HG03159 (cell line): ENCODE measurements around the gene BANF1.

Source experiments
- ATAC-seq: cut with Tn5 transposase; IDR thresholded peaks from one replicate; pipeline ENCODE4 v1.9.1; 2021; ENCODE audit warnings: mild to moderate bottlenecking, moderate library complexity; ENCODE audit not compliant: unreplicated experiment

BANF1 gene, protein sequence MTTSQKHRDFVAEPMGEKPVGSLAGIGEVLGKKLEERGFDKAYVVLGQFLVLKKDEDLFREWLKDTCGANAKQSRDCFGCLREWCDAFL

DNA sequence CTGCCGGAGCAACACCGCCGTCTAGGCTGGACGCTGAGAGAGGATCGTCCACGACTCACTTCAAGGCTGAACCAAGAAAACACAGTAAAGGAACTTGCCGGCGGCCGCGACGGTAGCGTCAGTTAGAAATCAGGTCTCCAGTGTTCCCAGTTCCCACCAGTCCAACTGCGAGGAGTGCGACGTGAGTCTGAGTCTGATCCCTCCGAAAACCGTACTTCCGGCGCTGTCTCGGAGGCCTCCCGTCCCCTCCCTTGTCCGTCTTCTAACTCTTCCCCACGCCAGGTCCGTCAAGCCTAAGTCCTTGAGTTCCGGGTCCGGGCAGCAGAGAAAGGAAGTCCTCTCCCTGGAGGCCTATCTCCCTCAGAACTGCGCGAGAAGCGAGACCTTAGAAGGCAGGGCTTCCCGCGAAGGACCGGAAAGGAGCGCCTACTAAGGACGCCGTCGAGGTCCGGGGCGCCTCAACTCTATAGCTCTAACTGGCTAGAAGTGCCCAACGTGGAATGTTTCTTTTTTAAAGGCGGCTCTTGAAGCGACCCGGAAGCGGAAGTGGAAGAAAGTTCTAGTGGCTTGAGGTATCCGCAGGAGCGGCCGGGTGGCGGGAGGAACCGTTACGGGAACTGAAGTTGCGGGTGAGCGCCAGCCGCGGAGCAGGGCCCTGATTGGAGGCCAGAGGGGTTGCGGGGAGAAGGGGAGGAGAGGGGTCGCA lies at the start of gene BANF1, which contains the start of gene EIF1AD:
TSS of gene BANF1 (plus strand) at position 562 of the 706 bp plus-strand sequence. CDS start 748 bp downstream, outside the sequence.
TSS of gene EIF1AD (minus strand) at position 216 of the 706 bp plus-strand sequence. CDS start 1,768 bp downstream, outside the sequence.
- ATAC-seq, result peak; percentile 74

DNA sequence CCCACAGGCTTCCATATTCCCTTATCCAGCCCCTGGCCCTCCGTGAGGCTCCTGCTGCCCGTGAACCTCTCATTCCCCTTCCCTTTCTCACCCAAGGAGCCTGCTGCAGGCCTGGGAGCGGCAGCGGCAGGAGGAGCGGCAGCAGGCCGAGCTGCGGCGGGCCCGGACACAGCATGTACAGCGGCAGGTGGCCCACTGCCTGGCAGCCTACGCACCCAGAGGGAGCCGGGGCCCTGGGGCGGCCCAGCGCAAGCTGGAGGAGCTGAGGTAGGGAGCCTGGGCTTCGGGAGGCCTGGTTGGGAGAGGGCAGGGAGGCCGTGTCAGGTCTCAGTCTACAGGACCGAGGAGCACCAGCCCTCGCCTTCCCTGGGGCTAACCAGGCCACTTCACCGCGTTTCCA lies 48.8 kb upstream of the BANF1 start:
- ATAC-seq, result no peak

DNA sequence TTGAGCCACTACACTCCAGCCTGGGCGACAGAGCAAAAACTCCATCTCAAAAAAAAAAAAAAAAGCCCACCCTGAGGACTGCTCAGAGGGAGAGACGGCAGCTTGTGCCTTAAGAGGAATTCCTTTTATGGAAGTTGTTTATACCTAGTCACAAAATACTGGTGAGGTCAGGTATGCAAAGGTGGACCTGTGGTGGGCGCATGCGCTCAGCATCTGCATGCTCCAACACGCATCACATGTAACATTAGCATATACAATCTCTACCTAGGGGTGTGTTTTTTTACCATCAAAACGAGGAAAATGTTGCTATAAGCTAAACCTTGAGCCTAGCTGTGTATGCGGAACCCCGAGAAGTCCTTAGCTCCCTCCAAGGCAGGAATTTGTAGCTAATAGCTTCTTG lies 47.5 kb upstream of the BANF1 start:
- no peak for ATAC-seq

DNA sequence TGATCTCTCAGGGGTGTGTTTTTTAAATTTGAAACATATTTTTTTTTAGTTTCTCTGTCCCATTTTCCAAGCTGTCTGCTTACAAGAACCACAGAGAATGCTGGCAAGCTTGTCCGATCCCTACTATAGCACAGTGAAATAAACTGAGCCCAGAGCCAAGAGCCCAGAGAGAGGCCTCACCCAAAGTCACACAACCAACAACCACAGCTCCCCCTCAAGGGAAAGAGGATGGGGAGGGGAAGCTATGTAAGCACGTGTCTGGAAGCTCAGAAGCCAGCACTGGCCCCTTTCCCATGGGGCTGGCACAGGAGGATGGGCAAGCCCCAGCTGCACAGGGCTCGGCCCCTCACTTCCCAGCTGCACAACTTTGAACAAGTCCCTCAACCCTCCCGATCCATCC lies 44.0 kb upstream of the BANF1 start:
- no peak for ATAC-seq

DNA sequence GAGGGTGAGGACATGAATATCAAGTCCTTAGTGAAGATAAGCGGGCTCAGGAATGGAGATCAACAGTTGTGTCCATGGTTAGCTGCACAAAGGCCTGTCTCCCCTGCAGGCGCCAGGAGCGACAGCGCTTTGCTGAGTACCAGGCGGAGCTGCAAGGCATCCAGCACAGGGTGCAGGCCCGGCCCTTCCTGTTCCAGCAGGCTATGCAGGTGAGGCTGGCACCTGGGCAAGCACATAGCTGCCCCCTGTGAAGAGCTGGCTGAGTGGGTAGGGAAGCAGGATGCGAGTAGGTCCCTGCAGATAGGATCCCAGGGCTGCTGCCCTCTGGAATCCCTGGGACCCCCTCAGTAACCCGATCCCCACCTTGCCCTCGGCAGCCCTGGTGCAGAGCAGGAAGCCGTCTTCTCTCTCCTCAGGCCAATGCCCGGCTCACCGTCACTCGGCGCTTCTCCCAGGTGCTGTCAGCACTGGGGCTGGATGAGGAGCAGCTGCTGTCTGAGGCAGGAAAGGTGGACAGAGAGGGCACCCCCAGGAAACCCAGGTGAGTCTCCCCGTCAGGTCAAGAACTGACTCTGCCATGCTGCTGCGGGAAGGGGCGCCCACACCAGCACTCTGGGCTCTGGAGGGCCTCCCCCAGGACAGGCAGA lies 43.4 kb upstream of the BANF1 start:
- no peak for ATAC-seq

DNA sequence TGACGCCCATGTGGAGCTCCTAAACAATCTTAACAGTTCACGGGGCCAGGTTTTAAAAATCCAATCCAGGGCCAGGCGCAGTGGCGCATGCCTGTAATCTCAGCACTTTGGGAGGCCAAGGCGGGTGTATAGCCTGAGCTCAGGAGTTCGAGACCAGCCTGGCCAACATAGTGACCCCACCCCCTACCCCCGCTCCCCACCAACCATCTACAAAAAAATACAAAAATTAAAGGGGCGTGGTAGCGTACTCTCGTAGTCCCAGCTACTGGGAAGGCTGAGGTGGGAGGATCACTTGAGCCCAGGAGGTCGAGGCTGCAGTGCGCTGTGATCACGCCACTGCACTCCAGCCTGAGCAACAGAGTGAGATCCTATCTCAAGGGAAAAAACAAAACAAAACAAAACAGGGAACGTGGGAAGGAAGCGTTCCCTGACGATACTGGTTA lies 41.5 kb upstream of the BANF1 start:
- peak; percentile 1 for ATAC-seq

DNA sequence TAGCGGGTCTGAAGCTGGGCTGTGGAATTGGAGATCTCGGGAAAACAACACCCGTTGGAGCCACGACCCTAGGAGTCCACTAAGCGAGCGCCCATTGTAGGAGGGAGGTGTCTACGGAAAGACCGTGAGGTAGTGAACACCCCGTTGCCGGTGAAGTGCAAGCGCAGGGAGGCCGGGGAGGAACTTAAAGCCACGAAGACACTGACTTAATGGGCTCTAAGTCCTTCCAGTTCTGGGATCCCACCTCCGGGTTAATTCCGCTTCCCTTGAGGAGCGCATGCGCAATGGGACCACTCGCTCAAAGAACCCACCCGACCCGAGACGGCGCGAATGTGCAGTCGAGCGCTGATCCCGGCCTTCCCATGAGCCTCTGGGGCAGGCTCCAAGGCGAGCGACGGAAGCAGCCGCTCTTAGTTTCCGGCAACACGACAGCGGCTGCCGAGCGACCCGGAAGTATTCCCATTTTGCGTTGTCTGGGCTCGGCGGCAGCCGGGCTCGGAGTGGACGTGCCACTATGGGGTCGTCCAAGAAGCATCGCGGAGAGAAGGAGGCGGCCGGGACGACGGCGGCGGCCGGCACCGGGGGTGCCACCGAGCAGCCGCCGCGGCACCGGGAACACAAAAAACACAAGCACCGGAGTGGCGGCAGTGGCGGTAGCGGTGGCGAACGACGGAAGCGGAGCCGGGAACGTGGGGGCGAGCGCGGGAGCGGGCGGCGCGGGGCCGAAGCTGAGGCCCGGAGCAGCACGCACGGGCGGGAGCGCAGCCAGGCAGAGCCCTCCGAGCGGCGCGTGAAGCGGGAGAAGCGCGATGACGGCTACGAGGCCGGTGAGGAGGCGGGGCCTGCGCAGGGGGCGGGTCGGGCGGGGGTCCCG lies 40.8 kb upstream of the BANF1 start, which contains the start of gene SART1:
TSS of gene SART1 (plus strand) at position 468 of the 874 bp plus-strand sequence. CDS start at position 515, 47 bp downstream.
- peak; percentile 87 for ATAC-seq

DNA sequence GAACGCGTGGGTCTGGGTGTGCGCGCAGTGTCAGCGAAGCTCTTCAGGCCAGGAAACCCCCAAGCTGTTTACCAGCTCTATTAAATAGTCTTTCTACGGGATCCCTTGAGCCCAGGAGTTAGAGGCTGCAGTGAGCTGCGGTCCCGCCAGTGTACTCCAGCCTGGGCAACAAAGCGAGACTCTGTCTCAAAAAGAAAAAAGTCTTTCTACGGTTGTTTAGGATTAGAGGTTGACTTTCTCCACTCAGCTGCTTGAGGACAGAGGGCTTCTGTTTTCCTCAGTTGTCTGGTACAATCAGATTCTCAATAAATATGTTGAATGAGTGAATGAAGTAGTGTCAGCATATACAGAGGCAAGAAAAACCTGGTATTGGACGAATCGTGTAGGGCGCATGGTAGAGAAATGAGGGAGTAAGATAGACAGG lies 40.1 kb upstream of the BANF1 start:
- no peak for ATAC-seq

DNA sequence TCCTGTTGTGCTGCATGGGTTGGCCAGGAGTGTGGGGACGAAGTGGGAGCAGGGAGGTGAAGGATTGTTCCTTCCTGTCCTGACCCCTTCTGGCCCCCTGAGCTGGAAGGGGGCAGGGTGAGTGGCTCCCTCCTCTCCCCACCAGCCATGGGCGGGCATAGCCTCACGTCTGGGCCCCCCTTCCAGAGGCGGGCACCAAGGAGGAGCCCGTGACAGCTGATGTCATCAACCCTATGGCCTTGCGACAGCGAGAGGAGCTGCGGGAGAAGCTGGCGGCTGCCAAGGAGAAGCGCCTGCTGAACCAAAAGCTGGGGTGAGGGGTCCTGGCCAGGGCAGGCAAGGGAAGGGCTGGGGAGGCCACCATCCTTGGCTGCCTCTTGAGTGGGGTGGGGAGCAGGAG lies 37.4 kb upstream of the BANF1 start:
- no peak for ATAC-seq

DNA sequence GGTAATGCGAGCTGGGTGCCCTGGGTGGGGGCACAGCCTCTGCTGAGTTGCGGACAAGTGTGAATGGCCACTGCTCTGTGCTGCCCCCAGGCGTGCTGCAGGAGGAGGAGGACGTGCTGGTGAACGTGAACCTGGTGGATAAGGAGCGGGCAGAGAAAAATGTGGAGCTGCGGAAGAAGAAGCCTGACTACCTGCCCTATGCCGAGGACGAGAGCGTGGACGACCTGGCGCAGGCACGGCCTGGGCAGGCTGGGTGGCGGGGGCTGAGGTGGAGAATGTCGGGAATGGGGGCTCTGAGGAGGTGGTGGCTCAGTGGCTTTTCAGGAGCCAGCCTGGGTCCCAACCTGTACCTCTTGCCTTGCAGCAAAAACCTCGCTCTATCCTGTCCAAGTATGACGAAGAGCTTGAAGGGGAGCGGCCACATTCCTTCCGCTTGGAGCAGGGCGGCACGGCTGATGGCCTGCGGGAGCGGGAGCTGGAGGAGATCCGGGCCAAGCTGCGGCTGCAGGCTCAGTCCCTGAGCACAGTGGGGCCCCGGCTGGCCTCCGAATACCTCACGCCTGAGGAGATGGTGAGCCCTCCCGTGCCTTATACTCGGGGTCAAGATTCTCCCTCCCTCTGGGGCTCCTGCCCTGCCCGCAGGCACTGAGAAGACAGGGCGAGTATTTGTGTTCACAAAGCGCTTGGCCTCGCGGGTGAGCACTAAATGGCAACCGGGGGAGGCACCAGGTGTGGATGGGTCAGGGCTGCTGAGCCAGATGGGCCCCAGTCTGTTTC lies 36.1 kb upstream of the BANF1 start:
- ATAC-seq, result no peak

DNA sequence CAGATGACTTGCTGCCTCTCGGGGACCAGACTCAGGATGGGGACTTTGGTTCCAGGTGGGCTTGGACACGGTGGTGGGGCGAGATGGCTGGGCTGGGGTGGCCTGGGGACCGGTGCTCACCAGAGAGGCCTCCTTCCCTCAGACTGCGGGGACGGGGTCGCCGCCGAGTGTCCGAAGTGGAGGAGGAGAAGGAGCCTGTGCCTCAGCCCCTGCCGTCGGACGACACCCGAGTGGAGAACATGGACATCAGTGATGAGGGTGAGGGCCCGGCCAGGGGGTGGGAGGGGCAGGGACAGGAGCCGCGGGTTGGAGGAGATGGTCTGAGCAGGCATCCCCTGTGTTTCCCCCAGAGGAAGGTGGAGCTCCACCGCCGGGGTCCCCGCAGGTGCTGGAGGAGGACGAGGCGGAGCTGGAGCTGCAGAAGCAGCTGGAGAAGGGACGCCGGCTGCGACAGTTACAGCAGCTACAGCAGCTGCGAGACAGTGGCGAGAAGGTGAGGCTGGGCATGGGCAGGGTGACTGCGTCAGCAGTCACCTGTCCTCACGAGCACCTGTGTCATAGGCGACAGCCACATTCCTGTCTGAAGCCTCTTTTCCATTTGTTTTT lies 34.9 kb upstream of the BANF1 start:
- ATAC-seq, result no peak

DNA sequence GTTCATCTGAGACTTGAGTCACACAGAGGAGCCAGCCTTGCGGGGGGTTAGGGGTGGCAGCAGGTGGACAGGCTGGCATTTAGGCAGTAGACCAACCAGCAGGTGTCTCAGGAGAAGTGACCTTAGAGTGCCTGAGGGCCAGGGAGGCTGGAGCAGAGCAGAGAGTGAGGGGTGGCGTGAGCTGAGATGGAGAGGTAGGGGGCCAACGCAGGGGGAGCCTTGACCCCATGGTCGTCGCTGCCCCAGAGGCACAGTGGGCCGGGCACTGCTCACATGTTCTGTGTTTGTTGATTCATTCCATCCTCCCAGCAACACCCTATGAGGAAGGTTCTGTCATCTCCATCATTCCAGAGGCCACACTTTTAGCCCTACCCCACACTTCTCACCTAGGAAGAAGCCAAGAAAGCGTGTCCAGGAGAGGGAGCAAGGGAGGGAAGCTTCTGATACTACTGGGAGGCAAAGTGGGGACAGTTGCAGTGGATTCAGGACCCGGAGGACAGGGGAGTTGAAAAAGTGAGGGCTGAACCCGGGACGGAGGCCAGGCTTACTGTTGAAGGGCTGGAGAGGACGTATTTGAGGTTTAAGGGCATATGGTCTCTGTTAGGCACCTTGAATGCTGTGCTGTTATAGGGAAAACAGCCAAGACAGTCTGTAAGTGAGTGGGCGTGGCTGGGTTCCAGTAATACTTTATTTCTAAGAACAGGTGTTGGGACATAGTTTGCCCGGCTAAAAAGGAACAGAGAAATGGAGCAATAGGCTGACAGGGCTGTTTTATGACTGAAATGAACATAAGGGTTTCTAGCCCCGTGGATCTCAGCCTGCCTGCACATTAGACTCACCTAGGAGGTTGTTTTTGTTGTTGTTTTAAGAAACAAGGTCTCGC lies 33.5 kb upstream of the BANF1 start:
- no peak for ATAC-seq

DNA sequence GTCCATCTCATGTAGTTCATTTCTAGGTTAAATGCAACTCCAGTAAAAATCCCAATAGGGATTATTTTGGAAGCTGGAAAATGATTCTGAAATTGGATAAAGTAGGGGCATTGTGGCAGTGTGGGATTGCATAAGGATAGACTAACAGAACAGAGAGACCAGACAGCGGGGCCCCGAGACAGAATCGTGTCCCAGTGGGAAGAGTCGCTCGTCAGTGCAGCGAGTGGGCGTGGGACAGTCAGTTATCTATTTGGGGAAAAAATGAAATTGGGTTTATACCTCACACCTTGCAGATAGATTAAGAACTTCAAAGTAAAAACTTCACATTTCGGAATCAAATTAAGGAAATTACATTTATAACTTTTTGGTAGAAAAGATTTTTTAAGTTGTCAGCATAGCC lies 30.2 kb upstream of the BANF1 start:
- ATAC-seq, result no peak

DNA sequence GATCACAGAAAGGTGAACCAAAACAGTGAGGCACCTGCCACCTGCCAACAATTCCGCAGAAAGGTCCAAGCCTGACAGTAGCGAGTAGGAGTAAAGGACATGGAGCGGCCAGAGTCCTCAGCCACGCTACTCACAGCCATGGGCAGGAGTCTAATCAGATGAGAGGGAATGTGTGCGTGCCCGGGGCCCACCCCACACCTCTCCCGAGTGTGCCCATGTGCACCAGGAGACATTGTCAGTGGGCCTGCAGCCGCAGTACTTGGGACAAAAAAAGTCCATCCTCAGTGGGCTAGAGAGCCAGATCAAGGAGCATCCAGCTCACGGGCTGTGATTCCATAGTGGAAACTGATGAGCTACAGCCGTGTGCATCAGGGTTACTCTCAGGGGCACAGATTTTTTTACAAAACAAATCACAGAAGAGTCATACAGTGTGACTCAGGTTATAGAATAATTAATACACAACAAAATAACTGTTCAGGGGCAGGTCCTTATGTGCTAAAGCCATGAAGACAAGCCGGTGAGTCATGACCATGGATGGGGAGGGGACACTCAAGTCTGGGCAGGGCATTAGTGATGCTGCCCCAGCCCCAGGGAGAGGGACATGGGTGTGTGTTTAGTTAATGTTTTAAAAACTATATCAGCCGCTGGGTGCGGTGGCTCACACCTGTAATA lies 28.7 kb upstream of the BANF1 start:
- no peak for ATAC-seq

DNA sequence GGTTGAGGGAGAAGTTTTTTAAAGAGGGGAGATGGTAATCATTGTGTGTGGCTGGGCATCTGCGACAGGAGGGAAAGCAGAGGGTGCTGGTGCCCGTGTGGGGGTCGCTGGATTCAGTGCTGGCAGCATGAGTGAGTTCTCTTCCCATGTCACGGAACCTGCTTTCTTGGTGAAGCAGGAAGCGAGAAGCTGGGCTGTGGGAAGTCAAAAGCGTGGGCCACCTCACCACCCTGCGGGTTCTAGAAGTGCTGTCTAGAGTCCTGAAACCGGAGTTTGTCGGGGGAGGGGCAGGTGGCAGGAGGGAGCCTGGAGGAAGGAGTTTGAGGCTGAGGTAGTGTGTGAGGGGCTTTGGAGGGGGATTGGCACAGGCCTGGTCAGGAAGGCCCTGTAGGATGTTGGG lies 26.5 kb upstream of the BANF1 start:
- ATAC-seq, result no peak

DNA sequence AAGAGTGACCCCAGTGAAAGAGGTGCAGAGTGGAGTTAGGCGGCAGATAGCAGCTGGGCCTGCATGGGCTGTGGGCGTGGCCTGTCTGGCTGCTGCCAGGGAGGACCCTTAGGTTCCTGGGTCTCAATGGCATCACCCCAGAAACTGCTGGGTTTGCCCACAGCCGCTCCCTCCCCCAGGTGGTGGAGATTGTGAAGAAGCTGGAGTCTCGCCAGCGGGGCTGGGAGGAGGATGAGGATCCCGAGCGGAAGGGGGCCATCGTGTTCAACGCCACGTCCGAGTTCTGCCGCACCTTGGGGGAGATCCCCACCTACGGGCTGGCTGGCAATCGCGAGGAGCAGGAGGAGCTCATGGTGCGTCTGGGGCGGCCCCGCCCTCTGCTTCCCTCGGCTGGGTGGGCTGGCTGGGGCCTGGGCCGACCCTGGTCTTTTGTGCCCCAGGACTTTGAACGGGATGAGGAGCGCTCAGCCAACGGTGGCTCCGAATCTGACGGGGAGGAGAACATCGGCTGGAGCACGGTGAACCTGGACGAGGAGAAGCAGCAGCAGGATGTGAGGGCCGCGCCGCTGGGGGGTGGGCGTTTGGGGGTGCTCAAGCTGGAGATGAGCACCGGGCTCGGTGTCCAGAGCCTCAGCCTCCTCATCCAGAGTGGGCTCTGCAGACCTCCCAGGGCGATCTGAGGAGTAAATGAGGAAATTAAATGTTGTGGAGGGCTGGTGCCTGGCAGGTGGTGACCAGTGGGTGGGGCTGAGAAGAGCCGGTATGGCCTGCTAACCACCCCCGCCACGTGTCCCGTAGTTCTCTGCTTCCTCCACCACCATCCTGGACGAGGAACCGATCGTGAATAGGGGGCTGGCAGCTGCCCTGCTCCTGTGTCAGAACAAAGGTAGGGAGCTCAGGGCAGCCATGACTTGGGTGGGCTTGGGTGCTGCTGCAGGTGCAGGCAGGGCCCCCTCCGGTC lies 25.8 kb upstream of the BANF1 start:
- ATAC-seq, result no peak
